M059J (cell line): ENCODE results near the gene INHBA. TPM values are rescaled to one million over a fixed set of nuclear protein-coding genes. Genes with fewer than 3 reads are reported as not detected.

Source experiments
- DNase-seq: peaks from one replicate; pipeline ENCODE4 v3.0.0-alpha.2; 2012; ENCODE audit warnings: low read depth
- total RNA-seq: library from RNA; depleted of rRNA; stranded (reverse); fragments of >200 nt; shearing (Covaris generic); gene quantifications from 2 replicates; pipeline ENCODE4 v1.2.3, GENCODE V29; 2014

The INHBA gene
- total RNA-seq, 1 experiment from 2014 or later, result 5.2 TPM

DNA sequence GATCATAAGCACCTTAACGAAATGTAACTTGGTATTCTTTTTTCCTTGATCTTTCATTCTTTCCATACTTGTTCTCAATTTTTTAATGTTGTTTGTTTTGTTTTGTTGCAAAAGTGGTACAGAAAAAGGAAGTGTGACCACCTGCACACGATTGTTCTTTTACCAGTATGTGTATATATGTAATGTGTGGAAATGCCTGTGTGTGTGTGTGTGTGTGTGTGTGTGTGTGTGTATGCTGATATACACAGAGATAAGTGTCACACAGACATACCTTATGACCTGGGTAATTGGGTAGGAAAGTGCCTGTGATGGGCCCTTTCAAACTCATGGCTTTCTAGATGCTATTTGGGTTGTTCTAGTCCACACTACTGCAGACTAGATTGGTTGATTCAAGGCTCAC is 14.0 kb downstream of the INHBA start:
- DNase-seq, result no peak

DNA sequence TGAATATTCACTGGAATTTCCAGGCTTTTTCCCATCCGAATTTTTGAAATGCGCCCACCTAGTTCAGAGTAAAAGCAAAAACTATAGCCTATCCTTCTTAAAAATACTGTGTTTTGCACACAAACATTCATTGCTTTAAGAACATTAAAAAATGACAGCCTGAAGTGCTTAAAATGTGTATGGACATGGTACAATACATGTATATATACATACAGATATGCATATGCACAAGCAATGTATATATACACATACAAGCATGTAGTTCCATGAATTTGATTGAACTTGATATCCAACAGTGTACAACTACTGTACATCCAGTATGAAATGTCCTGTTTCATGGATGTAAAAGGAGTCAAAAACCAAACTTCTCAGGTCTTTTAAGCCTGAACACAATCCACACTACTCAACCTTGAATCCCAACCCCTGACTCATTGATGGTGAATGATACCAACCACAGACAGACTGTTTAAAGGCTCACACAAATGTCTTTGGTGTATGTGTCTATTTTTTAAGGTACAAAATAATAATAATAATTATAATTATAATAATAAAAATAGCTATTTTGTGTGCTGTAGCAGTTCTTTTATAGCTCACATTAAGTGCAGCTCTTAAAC is 14.8 kb downstream of the INHBA start:
- peak; percentile 81 for DNase-seq

DNA sequence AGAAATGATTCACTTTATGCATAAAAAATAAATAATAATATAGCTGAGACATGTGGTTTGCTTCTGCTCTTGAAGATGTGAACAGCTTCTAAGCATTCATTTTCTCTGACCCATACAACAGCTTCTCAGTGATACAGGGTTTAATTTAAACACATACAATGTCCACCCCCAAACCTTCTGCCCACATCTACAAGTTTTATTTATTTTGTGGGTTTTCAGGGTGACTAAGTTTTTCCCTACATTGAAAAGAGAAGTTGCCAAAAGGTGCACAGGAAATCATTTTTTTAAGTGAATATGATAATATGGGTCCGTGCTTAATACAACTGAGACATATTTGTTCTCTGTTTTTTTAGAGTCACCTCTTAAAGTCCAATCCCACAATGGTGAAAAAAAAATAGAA is 17.2 kb downstream of the INHBA start:
- peak; percentile 86 for DNase-seq

DNA sequence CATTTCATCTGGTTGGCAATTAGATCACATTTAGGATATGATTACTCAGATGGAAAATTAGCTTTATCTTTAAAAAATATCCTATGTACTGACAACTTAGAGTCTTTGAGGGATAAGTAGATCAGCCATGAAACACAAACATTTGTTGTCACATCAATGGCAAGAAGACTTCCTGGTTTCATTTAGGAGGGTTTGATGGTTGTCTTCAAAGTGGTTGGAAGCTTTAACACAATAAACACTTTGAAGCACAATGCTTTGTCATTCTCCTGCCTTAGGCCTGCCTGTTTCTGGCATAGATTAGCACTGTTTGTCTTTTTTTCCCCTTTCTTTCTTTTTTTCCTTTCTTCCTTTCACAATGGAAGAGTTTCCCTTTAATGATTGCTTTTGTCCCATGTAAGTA is 20.5 kb downstream of the INHBA start:
- no peak for DNase-seq

DNA sequence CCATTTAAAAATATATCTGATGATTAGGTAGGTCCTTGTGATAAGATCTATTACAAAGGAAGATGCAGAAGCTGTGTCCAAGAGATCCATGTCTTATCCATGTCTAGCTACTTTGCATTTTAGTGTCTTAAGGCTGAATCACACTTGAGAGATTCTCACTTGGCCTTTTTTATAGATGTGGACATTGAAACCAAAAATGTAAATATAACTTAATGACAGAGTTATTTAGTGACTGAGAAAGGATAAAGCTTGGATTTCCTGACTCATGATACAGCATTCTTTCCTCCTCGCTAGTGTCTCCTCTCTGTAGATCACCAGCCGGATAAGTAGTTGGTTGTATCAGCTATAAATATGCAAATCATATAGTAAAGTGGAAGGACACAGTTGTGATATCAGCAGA is 23.3 kb downstream of the INHBA start:
- DNase-seq, result peak; percentile 26

DNA sequence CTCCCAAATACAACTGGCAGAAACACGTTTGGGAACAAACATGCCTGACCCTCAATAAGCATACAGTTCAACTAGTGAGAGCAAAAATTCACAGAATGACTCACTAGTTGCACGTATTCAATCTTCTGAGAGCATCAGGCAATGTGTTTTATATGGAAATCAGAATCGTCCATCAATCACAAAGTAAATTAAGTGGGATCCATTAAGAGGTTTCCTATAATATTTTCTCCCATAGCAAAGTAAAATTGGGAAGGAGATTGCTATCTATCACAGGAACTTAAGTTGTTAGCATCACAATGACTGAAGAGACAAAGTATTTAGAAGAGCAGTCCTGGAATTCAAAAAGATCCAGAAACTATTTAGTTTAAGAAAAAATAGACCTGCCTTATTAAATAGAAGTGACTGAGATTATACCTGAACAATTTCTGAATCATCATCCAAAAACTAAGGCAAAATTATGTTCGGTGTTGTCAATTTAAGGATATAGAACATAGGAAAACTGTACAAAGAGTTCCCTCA is 28.3 kb downstream of the INHBA start:
- no peak for DNase-seq

DNA sequence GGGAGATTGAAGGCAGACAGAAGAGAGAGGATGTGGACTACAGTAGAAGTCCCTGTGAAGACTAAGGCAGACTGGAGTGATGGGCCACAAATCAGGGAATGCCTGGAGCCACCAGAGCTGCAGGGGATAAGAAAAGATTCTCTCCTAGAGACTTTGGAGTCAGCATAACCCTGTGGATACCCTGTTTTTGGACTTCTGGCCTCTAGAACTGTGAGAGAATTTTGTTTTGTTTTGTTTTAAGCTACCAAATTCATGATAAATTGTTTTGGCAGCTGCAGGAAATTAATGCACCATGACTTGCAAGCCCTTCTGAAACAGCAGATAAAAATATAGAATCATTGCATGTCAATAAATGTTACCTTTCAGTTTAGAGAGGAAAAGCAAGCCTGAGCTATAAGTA is 41.3 kb downstream of the INHBA start:
- DNase-seq, result no peak

DNA sequence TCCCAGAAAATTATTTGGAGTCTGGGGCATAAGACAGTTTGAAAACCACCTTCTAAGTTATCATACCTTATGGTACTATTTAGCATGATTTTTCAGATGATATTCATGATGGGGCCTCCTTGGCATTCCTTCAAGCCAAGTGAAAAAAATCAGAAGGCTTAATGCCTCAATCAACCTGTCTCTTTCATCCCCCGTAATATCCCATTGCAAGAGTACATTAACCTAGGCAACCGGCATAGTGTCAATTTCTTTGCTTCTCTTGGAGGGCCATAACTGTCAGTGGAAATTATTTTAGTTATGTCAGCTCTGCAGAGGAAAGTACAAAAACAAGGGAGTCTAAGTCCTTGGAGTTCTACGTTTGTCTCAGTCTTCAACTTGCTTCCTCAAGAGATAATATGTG is 43.4 kb downstream of the INHBA start:
- DNase-seq, result no peak

DNA sequence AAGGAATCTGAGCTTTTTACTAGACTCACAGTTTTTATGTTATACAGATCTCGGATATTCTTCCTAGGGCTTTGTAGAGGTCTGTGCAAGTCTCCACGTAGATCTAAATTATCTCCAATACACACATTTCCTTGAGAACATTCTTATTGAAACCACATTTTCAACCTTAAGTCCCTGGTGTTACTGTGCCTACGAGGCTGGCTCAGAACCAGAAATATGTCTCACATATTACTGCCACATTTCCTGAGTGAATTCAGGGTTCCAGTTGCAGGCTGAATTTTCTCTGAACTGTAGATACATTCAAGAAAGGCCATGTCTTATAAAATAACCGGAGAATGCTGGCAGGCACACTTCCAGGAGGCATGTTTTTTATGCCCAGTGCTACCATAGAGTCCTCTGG is 46.5 kb downstream of the INHBA start:
- peak; percentile 58 for DNase-seq

DNA sequence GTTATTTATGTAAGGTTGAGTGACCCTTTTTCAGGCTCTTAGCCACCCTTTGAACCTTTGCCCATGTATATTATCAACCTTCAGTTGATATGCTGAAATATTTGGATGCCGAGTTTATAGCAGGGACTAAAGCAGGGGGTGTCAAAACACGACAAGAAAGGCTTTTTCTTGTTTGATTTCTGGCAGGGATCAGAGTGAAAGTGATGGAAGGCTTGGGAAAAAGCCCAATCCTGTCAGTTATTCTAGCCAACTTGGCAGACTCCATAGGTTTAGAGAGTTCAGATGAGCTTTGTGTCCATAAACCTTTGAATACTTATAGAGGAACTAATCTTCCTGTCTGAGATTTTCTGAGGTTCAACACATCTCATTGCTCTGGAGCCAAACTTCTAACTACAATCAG is 47.5 kb downstream of the INHBA start:
- no peak for DNase-seq

DNA sequence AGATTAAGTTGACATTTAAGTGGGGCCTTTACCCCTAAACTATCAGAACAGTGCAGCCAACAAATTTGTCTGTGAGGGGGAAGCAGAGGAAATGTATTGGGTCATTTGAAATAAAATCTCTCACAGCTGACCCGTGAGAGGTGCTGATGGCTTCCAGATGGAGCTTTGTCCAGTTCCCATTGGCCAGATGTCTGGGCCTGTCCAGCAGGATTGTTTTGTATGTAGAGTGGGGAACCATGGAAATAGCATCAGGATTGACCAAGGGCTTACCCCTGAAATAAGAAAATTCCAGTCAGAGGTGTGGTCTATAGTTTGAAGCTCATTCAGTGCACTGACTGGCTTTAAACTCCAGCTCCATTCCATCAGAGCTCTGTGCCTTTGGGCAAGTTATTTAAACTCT is 50.6 kb downstream of the INHBA start:
- no peak for DNase-seq

DNA sequence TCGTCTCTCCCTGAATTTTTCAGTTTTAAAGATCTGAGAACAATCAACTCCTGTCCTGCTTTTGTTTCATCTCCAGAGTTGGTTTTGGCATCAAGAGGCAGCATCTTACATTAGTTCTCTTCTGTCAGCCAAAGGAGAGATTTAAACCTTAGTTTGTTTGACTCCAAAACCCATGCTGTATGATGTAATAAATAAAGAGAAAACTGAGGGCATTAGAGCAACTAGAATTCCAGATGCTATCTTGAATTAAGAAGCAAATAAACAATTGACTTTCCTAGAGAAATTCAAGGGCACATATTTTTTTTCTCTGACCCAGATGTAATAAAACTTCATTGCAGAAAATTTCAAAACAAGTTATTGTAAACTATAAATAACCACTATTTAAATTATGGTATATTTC is 54.4 kb downstream of the INHBA start:
- DNase-seq, result no peak

DNA sequence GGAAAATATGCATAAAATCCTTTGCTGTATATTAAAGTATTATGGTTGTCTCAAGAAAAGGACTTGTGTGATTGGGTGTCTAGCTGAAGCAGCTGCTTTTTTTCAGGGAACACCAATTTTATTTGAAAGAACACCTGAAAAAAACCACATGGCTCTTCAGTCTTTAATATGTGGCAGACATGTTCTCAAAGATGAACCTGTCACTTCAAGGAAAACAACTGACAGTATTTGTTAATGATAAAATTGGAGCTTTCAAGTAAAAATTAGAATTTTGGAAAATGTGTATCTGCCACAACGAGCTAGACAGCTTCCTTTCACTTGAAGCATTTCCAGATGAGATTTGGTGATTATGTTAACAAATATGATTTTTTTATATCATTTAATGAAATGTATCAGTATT is 59.3 kb downstream of the INHBA start:
- no peak for DNase-seq

DNA sequence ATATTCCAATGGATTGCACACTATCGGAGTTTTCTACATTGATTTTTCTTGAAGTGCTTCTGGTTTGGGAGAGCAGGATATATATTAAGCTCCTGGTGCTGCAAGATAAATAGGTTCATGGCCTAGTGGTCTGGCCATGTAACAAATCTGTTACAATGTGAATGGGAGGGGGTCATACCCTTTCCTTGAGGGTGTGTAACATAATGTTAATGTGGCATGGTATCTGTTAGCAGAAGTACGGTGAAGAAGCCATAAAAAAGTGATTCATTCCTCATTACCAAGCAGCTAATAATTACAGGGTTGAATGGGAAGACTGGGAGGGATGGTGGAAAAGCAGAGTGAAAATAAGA is 61.2 kb downstream of the INHBA start:
- DNase-seq, result no peak

DNA sequence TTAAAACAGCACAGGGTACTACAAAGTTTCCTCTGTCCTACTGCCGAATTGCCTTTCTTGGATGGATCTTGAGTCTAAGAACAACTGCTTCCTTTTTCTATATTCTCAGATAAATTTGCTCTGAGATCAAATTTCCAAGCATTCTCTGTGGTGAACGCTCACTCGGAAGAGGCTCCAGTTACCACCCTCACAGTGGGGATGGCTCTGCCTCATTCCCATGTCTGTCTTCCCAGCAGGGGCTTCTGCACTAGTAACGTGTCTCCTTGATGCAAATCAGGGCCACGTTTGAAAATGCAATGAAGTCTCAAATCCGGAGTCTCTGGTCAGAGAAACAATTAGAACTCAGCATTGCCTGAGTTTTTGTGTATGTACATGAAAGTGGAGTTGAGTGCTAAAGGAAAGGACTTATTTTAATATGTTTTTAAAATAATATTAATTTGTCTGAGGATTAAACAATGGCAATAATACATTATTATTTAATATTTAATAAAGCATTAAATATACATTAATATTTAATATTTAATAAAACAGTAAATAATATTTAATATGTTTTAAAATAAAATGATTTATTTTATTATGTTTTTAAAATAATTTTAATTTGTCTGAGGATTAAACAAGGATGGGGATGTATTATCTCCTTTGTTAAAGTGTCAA is 61.8 kb downstream of the INHBA start:
- no peak for DNase-seq

DNA sequence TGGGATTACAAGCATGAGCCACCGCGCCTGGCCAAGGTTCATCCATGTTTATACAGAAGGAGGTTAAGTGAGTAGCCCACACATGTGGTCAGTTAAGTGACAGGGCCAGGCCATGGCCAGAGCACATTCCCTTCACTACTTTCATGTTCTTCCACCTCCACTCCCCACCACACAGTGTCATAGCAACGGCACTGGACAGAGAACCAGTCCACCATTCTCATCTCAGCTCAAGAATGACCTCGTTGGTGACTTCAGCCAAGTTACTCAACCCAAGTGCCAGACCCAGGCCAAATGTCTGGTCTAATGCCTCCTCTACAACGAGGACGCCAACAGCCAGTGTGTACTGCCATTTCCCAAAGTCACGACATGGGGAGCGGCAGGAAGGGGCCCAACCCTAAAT is 62.4 kb downstream of the INHBA start:
- DNase-seq, result peak; percentile 18

DNA sequence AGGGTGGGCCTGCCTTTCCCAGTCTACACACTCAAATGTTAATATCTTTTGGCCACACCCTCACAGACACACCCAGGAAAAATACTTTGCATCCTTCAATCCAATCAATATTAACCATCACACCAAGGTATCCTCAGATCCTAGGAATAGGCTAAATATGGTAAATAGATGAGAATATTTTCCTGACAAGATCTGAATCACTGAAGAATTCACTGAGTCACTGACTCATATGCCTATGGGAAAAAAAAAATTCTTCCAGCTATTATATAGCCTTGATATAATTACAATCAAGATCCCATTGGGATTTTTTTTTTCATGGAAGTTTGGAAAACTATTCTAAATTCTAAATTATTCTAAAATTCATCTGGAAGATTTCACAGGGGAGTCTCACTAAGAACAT is 65.8 kb downstream of the INHBA start:
- no peak for DNase-seq
